Adrenal gland (tissue), 5 donors: ENCODE results near the gene HIP1.

ENCODE experiments used
- CTCF ChIP-seq, 6 experiments: fragments of 450-650 bp in 4 of 6; fragments of 200-600 bp in 2 of 6; sonication (generic) in 1 of 6; IDR thresholded peaks; 1 replicate in 5 of 6; 2 replicates in 1 of 6; pipeline versions ENCODE4 v1.5.1 to v1.8.0; 2016 to 2021; ENCODE audit warnings: antibody characterized with exemption in 6 of 6, mild to moderate bottlenecking in 2 of 6, moderate library complexity in 1 of 6
- POLR2A ChIP-seq, 2 donors: fragments of 450-650 bp; IDR thresholded peaks; one replicate each; pipeline ENCODE4 v1.6.1; 2017; ENCODE audit warnings: antibody characterized with exemption in 2 of 2, mild to moderate bottlenecking in 2 of 2, moderate library complexity in 1 of 2
- donor health status: DM: no; HTN: no; CAD: no.

GRCh38 chr7:75686551-75686950, 52.2 kb downstream of the HIP1 start:
- no peak for TF ChIP-seq CTCF (IDR thresholded peaks at IDR 0.05)
- no peak for TF ChIP-seq POLR2A (IDR thresholded peaks at IDR 0.05)
